ENCODE data around the gene RP2.

- no peak for TF ChIP-seq EZH2 (IDR thresholded peaks at IDR 0.05; ENCODE audit: low read length, missing control alignments)
- TF ChIP-seq, protein P1, sequence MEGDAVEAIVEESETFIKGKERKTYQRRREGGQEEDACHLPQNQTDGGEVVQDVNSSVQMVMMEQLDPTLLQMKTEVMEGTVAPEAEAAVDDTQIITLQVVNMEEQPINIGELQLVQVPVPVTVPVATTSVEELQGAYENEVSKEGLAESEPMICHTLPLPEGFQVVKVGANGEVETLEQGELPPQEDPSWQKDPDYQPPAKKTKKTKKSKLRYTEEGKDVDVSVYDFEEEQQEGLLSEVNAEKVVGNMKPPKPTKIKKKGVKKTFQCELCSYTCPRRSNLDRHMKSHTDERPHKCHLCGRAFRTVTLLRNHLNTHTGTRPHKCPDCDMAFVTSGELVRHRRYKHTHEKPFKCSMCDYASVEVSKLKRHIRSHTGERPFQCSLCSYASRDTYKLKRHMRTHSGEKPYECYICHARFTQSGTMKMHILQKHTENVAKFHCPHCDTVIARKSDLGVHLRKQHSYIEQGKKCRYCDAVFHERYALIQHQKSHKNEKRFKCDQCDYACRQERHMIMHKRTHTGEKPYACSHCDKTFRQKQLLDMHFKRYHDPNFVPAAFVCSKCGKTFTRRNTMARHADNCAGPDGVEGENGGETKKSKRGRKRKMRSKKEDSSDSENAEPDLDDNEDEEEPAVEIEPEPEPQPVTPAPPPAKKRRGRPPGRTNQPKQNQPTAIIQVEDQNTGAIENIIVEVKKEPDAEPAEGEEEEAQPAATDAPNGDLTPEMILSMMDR (conservative IDR thresholded peaks at IDR 0.05 in 1 of 2, IDR thresholded peaks at IDR 0.05 in 1 of 2; ENCODE audit: low read depth in 1 of 2, low read length in 2 of 2) = no peak
Measured at GRCh38 chrX:46819136-46819535, 17.7 kb upstream of the RP2 start.
